AG09309 (cell line): ENCODE data around the gene NRXN3.
A peak's percentile ranks its signal among the peaks of the same experiment; 100 is the strongest.

Source experiments
- DNase-seq: peaks from one replicate; pipeline ENCODE4 v3.0.0-alpha.2; 2010; ENCODE audit warnings: low read depth
- H3K4me3 ChIP-seq: 2 replicates; pipeline ENCODE4 v1.5.1; 2011; ENCODE audit warnings: mild to moderate bottlenecking, low read depth, low read length, moderate library complexity; ENCODE audit not compliant: control insufficient read depth
- TF ChIP-seq, protein P1 (sequence below): IDR thresholded peaks from 2 replicates; pipeline ENCODE4 v1.5.1; 2011; ENCODE audit warnings: mild to moderate bottlenecking, low read depth, low read length, inconsistent platforms; ENCODE audit not compliant: insufficient read depth, control insufficient read depth; ENCODE audit errors: missing control alignments

The NRXN3 gene

DNA sequence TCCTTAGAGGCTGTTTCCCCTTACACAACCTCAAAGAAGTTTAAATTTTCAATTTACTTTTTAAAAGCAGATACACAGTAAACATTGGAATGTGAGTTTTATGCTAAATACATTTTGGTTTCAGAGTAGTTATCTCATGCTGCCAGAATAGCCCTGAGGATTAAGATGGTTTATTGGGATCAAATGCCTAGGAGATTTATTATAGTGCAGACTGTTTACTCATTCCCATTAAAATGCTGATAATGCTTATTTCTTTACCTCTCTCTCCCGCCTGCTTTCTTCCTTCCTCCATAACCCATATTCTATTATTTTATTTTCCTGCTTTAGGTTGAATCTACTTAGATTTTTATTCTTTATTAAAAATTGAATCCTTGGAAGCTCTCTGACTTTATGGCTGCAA lies 1701.0 kb downstream of the NRXN3 start:
- DNase-seq: no peak
- TF ChIP-seq, protein P1, sequence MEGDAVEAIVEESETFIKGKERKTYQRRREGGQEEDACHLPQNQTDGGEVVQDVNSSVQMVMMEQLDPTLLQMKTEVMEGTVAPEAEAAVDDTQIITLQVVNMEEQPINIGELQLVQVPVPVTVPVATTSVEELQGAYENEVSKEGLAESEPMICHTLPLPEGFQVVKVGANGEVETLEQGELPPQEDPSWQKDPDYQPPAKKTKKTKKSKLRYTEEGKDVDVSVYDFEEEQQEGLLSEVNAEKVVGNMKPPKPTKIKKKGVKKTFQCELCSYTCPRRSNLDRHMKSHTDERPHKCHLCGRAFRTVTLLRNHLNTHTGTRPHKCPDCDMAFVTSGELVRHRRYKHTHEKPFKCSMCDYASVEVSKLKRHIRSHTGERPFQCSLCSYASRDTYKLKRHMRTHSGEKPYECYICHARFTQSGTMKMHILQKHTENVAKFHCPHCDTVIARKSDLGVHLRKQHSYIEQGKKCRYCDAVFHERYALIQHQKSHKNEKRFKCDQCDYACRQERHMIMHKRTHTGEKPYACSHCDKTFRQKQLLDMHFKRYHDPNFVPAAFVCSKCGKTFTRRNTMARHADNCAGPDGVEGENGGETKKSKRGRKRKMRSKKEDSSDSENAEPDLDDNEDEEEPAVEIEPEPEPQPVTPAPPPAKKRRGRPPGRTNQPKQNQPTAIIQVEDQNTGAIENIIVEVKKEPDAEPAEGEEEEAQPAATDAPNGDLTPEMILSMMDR: no peak
- no peak overlapping the region for H3K4me3 ChIP-seq

DNA sequence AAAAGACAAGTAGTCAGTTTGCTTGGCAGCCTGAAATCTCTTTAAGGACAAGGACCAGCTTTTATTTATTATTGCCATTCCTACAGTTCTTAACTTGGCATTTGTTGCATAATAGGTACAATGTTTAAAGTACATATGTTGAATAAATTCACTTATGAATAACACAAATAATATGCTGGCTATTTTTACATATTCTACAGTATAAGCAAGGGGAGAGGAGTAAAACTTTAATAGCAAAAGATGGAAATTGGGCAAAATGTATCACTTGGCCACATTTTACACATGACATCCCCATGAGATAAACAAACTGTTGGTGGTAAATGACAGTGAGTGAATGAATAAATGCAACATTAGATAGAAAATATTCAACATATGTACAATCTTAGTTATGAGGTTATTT lies 1708.1 kb downstream of the NRXN3 start:
- TF ChIP-seq, protein P1: no peak
- no peak overlapping the region for H3K4me3 ChIP-seq
- no peak for DNase-seq

DNA sequence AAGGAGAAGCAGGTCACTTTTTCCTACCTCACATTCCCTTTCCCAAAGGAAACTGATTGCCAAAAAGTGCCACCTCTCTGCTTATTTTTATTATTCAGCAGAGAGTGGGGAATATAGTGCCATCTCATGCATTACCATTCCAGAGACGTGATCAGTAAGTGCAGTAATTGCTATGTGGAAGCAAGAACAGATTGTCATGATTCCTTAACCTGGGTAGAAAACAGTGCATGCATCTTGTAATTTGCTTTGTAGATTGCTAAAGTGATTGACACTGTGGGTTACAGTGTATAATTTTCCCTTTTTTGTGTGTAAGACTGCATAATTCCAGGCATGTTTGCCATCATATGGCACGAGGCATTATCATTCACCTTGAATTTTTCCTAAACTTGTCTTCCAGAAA lies 1708.6 kb downstream of the NRXN3 start:
- DNase-seq: no peak
- TF ChIP-seq, protein P1: no peak

DNA sequence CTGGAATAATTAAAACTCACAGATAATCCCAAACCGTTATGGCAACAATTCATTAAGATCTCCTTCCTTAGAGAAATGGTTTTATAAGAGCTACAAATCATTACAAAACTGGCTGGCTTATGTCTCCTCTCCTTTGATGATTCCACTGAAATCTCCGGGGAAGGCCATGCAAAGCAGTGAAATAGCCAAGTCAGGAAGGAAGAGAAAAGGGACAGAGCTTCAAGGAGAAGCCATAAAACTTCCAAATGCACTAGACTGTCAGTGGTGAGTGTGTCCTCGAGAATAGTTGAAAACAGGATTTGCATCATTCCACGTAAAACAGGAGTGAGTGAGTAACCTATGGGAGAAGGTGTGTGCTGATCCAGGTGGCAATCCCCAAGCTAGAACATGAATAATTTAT lies 1711.1 kb downstream of the NRXN3 start:
- no peak overlapping the region for H3K4me3 ChIP-seq
- no peak for DNase-seq
- TF ChIP-seq, protein P1: no peak

More for the DNA sequence above, 1708.6 kb downstream of the NRXN3 start:
- no peak overlapping the region for H3K4me3 ChIP-seq

DNA sequence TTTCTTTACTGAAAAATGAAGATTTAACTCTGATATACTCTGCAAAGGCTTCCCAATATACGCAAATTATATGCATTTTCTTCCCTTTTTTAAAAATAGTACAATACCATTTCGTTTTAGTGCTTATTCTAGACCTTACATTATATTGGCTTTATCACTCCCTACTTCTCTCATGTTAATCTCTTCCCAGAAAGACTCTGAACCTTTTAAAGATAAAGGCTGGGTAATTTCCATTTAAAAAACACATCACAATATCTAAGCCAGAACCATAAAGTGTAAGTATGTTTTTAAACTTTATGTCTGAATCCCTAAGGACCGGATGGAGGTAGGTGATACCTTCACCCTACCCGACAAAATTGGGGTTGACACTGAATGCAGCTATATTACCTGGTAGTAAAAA lies 1720.4 kb downstream of the NRXN3 start:
- no peak for DNase-seq
- TF ChIP-seq, protein P1: no peak

DNA sequence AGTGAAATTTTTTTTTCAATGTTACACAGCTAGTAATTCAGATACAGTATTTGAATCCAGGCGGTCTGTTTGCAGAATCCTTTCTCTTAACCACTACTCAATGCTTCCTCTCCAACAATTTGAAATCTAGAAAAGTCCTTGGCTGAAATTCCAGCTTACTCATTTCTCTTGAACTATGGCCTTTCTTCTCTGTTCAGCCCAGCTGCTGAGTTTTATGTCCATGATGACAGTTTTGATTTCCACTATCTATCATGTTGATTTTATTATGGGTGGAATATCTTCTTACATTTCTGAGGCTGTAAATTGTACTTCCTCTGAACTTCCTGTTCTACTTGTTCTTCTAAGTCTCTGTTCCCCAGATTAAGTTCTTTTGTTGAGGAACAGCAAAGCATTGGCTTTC lies 1725.8 kb downstream of the NRXN3 start:
- no peak overlapping the region for H3K4me3 ChIP-seq
- TF ChIP-seq, protein P1: no peak

More for the DNA sequence above, 1720.4 kb downstream of the NRXN3 start:
- H3K4me3 ChIP-seq: no peak overlapping the region

DNA sequence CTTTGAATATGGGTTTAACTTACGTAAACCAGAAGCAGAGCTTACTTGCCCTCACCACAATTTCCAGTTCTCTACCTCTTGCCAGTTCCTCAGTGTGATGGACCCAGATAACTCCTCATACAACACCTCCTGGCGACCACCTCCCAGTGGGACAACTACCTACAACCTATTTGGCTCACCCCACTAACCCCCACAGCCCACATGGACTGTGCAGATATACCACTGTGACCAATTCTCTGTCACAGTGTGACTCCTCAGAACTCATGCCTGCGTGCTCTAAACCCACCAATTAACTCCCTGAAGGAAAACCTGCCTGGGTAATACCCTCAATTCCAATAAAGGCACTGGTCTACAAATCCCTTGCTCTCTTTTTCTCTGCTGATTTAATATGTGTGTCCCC lies 1729.4 kb downstream of the NRXN3 start:
- DNase-seq: no peak
- TF ChIP-seq, protein P1: no peak
- no peak overlapping the region for H3K4me3 ChIP-seq

More for the DNA sequence above, 1725.8 kb downstream of the NRXN3 start:
- DNase-seq: peak; percentile 23
